GM19467 (cell line): ENCODE data around the gene TCHH.
"Not testable (repeated sequence)": the region's sequence is repeated elsewhere in the genome, so short reads cannot be mapped to it uniquely, and the experiment has no call there.

ENCODE experiments used
- ATAC-seq: cut with Tn5 transposase; IDR thresholded peaks from one replicate; pipeline ENCODE4 v1.9.1; 2021; ENCODE audit warnings: mild to moderate bottlenecking, moderate library complexity; ENCODE audit not compliant: unreplicated experiment

The TCHH gene

GRCh38 chr1:152115344-152115743, at the start of gene TCHH:
TCHH (minus strand) TSS chr1:152115444; CDS start chr1:152114080, 1,364 bp downstream.
- ATAC-seq = no peak

GRCh38 chr1:152164517-152165136, 49.4 kb upstream of the TCHH start:
- ATAC-seq = no peak

GRCh38 chr1:152162792-152163463, 47.7 kb upstream of the TCHH start:
- ATAC-seq = no peak

- ATAC-seq = no peak
Measured at GRCh38 chr1:152160576-152160975, 45.3 kb upstream of the TCHH start.

GRCh38 chr1:152159144-152159543, 43.9 kb upstream of the TCHH start, which contains the start of gene RPTN:
RPTN (minus strand) TSS chr1:152159228; CDS start chr1:152157889, 1,339 bp downstream.
- no peak for ATAC-seq

GRCh38 chr1:152153996-152154395, 38.8 kb upstream of the TCHH start:
- ATAC-seq = no peak

- ATAC-seq = no peak
Measured at GRCh38 chr1:152151646-152152045, 36.4 kb upstream of the TCHH start.

- no peak for ATAC-seq
Measured at GRCh38 chr1:152148981-152149380, 33.7 kb upstream of the TCHH start.

GRCh38 chr1:152148051-152148450, 32.8 kb upstream of the TCHH start:
- ATAC-seq = no peak

GRCh38 chr1:152145769-152146168, 30.5 kb upstream of the TCHH start:
- ATAC-seq = no peak

- not testable (repeated sequence) for ATAC-seq
Measured at GRCh38 chr1:152144674-152145183, 29.5 kb upstream of the TCHH start.

- no peak for ATAC-seq
Measured at GRCh38 chr1:152143150-152143887, 28.1 kb upstream of the TCHH start.

- ATAC-seq = no peak
Measured at GRCh38 chr1:152141971-152142584, 26.8 kb upstream of the TCHH start.

GRCh38 chr1:152137215-152137614, 22.0 kb upstream of the TCHH start:
- no peak for ATAC-seq

GRCh38 chr1:152130186-152130585, 14.9 kb upstream of the TCHH start:
- no peak for ATAC-seq

- no peak for ATAC-seq
Measured at GRCh38 chr1:152127673-152128072, 12.4 kb upstream of the TCHH start.

- no peak for ATAC-seq
Measured at GRCh38 chr1:152125834-152126443, 10.7 kb upstream of the TCHH start.

- ATAC-seq = no peak
Measured at GRCh38 chr1:152118915-152119314, 3.7 kb upstream of the TCHH start.

GRCh38 chr1:152112885-152113432, 2.3 kb downstream of the TCHH start:
- no peak for ATAC-seq

GRCh38 chr1:152112101-152112884, 3.0 kb downstream of the TCHH start:
- ATAC-seq = no peak
